HepG2 (cell line): ENCODE results near the gene GPR62. TPM values are rescaled to one million over a fixed set of nuclear protein-coding genes. Genes with fewer than 3 reads are reported as not detected.
A peak's percentile ranks its signal among the peaks of the same experiment; 100 is the strongest.

Experiments
- DBP ChIP-seq: sonication (generic); formaldehyde crosslinking; IDR thresholded peaks from 2 replicates; pipeline ENCODE4 v1.4.0; 2020; ENCODE audit warnings: missing genetic modification reagents; ENCODE audit errors: not compliant biosample characterization
- HIVEP1 ChIP-seq: sonication (generic); formaldehyde crosslinking; IDR thresholded peaks from 2 replicates; pipeline ENCODE4 v1.4.0; 2020; ENCODE audit warnings: mild to moderate bottlenecking, missing genetic modification reagents
- LRRFIP1 ChIP-seq: sonication (generic); formaldehyde crosslinking; conservative IDR thresholded peaks from 2 replicates; pipeline ENCODE4 v1.4.0; 2020; ENCODE audit warnings: missing genetic modification reagents
- MTF1 ChIP-seq: sonication (generic); formaldehyde crosslinking; IDR thresholded peaks from 2 replicates; pipeline ENCODE4 v1.5.0; 2020; ENCODE audit warnings: missing genetic modification reagents
- PHB2 ChIP-seq: fragments of 450-650 bp; IDR thresholded peaks from 2 replicates; pipeline ENCODE4 v1.6.1; 2018; ENCODE audit not compliant: partially characterized antibody
- RXRB ChIP-seq: IDR thresholded peaks from 2 replicates; pipeline ENCODE4 v1.6.1; 2016; ENCODE audit warnings: borderline replicate concordance, missing genetic modification reagents, missing compliant biosample characterization
- SNRNP70 ChIP-seq: fragments of 200-400 bp; formaldehyde crosslinking; IDR thresholded peaks from 2 replicates; pipeline ENCODE4 v1.6.1; 2017; ENCODE audit warnings: mild to moderate bottlenecking, low read depth, low read length, moderate library complexity
- TP53 ChIP-seq: sonication (generic); formaldehyde crosslinking; conservative IDR thresholded peaks from 2 replicates; pipeline ENCODE4 v1.4.0; 2020; ENCODE audit warnings: missing genetic modification reagents
- U2AF1 ChIP-seq: fragments of 200-400 bp; formaldehyde crosslinking; optimal IDR thresholded peaks from 2 replicates; pipeline ENCODE3; 2017; ENCODE audit warnings: mild to moderate bottlenecking, low read depth, low read length
- ZFP62 ChIP-seq: sonication (generic); formaldehyde crosslinking; IDR thresholded peaks from 2 replicates; pipeline ENCODE4 v1.4.0; 2020; ENCODE audit warnings: missing genetic modification reagents
- ZNF407 ChIP-seq: sonication (generic); formaldehyde crosslinking; IDR thresholded peaks from one replicate; pipeline ENCODE4 v1.5.1; 2020; ENCODE audit warnings: mild to moderate bottlenecking, missing genetic modification reagents; ENCODE audit errors: not compliant biosample characterization
- ZNF44 ChIP-seq: sonication (generic); formaldehyde crosslinking; IDR thresholded peaks from 2 replicates; pipeline ENCODE4 v1.5.1; 2020; ENCODE audit warnings: mild to moderate bottlenecking, missing genetic modification reagents
- ZNF547 ChIP-seq: sonication (generic); formaldehyde crosslinking; IDR thresholded peaks from 2 replicates; pipeline ENCODE4 v1.5.1; 2020; ENCODE audit warnings: mild to moderate bottlenecking, missing genetic modification reagents
- ZNF615 ChIP-seq: sonication (generic); formaldehyde crosslinking; IDR thresholded peaks from 2 replicates; pipeline ENCODE4 v1.5.0; 2020; ENCODE audit warnings: mild to moderate bottlenecking, missing genetic modification reagents, borderline replicate concordance
- ZNF674 ChIP-seq: sonication (generic); formaldehyde crosslinking; IDR thresholded peaks from 2 replicates; pipeline ENCODE4 v1.5.0; 2020; ENCODE audit warnings: low read depth, mild to moderate bottlenecking, missing genetic modification reagents
- ZNF850 ChIP-seq: sonication (generic); formaldehyde crosslinking; conservative IDR thresholded peaks from 2 replicates; pipeline ENCODE4 v1.9.0; 2021; ENCODE audit warnings: mild to moderate bottlenecking, missing genetic modification reagents
- polyA plus RNA-seq, 8 experiments: library from polyadenylated mRNA; depleted of rRNA in 3 of 8; stranded (reverse) in 7 of 8; unstranded in 1 of 8; fragments of >200 nt; fragmentation: Illumina TruSeq in 4 of 8; extraction: Trizol in 4 of 8; gene quantifications; 2 replicates each; pipeline versions ENCODE4 v1.2.1 to v1.2.3, GENCODE V29; 2011 to 2016; ENCODE audit warnings: low read depth in 4 of 8, missing spikeins in 1 of 8, mixed read lengths in 1 of 8; ENCODE audit not compliant: insufficient read depth in 1 of 8
- total RNA-seq, 5 experiments: library from RNA; depleted of rRNA; stranded (reverse); fragments of >200 nt; fragmentation: Illumina TruSeq; extraction: Trizol; gene quantifications; 2 replicates each; pipeline ENCODE4 v1.2.3, GENCODE V29; 2016; ENCODE audit warnings: low read depth in 1 of 5

Gene GPR62
- total and polyA plus RNA-seq, 2 of the 13 experiments (the other 11 are each of a cell fraction or from before 2014, with no cell fraction given): not detected

- TF ChIP-seq LRRFIP1: no peak
- TF ChIP-seq SNRNP70: no peak
- no peak for TF ChIP-seq TP53 (CRISPR knock-in tag)
- no peak for TF ChIP-seq PHB2
- TF ChIP-seq MTF1 (CRISPR knock-in tag): no peak
- TF ChIP-seq ZNF44 (CRISPR knock-in tag): no peak
- peak; percentile 56 for TF ChIP-seq DBP (CRISPR knock-in tag)
- TF ChIP-seq HIVEP1 (CRISPR knock-in tag): peak; percentile 87
- TF ChIP-seq ZNF850 (CRISPR knock-in tag): no peak
- TF ChIP-seq RXRB: peak; percentile 79
- peak; percentile 31; the same call in 1 of the 2 replicates for TF ChIP-seq ZNF547 (CRISPR knock-in tag)
- TF ChIP-seq ZNF407 (CRISPR knock-in tag): peak; percentile 45
- TF ChIP-seq ZNF674 (CRISPR knock-in tag): peak; percentile 93; the same call in 1 of the 2 replicates
- TF ChIP-seq ZNF615 (CRISPR knock-in tag): no peak; the same call in 1 of the 2 replicates
- TF ChIP-seq U2AF1: peak; percentile 61
- TF ChIP-seq ZFP62 (CRISPR knock-in tag): no peak
Measured at GRCh38 chr3:51941798-51942602, 13.2 kb upstream of the GPR62 start, which contains the start of the genes PARP3 and RRP9 (continued).
